HUDEP-2 (cell line): ENCODE data around the gene ANKRD33B.

Experiments used
- DNase-seq, 76 experiments: peaks; one replicate each; lab custom pipeline; 2025; ENCODE audit not compliant: unreplicated experiment in 76 of 76; lab: John Stamatoyannopoulos, UW

Gene ANKRD33B

DNA sequence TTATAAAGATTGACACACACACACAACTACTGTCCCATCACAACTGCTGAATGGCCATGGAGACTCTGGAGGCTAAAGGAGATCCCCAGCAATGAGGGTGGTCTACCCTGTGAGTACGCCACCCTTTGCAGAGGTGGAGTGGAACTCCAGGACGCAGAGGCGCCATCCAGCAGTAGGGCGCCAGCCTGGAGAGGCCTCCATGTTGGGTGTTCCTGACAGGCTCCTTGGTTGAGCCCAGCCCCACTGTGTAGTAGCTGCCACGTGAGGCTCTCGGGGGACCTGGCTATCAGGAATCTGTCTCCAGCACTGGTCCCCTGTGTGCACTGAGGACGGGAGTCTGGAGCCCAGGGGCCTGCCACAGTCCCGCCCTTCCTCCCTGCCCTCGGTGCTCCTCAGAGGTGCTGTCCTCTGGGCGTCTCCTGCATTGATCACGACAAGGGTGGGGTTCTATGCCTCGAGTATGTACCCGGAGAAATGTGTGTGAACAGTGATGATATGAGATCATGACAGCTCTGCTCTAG is 124.8 kb downstream of the ANKRD33B start:
- peak in 1 of 76 experiments; percentile 5 for DNase-seq

DNA sequence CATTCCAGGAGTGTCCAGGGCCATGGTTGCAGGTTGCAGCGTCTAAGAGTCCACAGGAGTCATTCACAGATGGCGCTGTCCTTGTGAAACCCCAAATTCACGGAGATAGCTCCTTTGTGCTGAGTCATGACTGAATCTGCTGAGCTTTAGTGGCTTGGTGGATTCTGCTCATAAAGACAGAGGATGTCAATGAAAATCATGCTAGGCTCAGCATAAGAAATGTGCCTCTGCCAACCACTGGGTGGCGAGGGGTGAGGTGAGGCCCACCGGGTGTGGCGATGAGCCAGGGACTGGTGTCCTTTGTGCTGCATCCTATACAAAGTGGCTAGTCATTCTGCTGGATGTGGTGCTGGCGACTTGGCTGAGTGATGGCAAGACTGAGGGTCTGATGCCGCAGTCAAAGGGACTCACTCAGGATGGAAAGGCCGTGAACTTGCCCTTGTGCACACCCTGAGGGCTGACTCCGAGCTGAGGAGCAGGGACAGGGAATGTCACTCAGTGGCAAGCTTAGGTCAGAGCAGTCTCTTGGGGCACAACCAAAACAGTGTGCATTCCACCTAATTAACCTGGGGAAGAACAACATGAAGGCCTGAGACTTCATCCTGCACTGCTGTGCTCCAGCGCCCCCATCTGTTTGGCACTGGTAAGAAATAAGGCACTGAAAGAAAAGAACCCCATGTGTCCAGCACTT is 125.7 kb downstream of the ANKRD33B start:
- DNase-seq, result peak in 55 of 76 experiments; percentile 2 to 60 (median 29)

DNA sequence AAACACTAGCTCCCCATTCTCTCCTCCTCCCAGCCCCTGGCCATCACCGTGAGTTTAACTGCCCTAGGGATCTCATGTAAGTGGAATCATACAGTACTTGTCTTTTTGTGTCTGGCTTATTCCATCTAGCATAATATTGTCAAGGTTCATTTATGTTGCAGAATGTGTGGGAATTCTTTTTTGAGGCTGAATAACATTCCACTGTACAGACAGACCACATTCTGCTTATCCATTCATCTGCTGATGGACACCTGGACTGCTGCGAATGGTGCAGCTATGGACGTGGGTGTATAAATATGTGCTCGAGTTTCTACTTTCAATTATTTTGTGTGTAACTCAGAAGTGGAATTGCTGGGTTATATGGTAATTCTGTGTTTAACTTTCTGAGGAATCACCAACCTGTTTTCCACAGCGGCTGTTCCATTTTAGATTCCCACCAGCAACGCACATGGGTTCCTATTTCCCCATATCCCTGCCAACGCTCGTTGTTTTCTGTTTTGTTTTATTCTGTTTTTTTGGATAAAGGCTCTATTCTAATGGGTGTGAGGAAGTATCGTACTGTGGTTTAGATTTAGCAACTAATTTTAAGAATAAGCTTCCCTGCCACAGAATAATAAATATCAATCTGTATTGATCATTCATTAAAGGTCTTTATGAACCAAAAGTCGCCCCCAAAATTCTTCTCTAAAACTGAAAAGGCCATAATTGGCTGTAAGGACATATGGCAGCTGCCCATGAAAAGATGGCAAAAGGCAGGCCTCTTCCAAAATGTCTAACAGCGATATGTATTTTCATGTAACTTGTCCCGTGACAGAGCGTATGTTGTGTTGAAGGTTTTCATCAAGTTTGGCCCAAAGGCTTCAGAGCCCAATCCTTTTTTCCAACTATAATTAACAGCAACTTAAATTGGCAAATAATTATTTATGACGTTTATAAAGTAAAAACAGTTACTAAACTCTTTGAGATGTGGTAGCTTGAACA is 126.9 kb downstream of the ANKRD33B start:
- DNase-seq, result no peak

DNA sequence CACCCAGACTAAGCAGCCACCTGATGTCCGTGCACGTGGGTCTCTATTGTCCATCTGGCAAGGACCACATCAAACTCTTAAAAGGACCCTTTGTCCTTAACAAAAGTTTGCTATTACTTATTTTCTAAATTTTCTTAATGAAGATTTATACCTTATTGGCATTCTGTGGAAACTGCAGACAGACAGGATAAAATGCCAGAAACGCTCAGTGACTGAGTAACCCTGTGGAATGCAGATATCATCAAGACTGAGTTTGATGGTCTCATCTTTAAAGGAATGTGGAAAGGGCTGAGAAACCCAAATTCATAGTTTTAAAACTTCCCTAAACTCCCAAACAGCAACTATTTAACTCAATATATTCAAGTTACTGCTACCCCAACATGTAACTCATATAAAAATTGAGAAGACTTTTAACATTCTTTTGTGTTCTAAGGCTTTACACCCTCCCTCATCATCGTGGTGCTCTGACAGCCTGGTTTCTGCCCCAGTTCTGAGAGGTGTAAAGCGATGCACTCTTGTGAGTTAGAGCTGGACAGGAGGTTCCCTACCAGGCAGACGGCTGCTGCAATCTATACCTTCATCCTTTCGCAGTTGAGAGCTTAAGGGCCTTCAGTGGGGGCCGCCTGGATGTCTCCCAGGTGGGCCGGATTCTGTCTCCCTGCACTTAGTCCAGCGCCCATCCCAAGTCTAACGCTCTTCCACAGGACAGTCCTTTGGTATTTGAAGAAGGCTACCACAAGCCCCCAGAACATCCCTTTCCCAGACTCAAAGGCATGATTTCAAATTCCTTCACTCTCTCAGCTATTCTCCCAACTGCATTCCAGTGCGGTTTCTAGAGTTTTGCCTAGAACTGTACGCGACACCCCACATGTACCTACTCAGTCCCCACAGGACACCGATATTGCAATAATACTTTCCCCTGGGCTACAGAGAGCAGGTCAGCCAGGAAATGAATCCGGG is 128.2 kb downstream of the ANKRD33B start:
- no peak for DNase-seq

GRCh38 chr5:10695055-10695649 is 131.3 kb downstream of the ANKRD33B start:
- peak in 42 of 76 experiments; percentile 1 to 49 (median 18) for DNase-seq

- no peak for DNase-seq
These were observed 132.1 kb downstream of the ANKRD33B start for GRCh38 chr5:10695759-10696543.

GRCh38 chr5:10699281-10699874 is 135.5 kb downstream of the ANKRD33B start:
- DNase-seq, result no peak

DNA sequence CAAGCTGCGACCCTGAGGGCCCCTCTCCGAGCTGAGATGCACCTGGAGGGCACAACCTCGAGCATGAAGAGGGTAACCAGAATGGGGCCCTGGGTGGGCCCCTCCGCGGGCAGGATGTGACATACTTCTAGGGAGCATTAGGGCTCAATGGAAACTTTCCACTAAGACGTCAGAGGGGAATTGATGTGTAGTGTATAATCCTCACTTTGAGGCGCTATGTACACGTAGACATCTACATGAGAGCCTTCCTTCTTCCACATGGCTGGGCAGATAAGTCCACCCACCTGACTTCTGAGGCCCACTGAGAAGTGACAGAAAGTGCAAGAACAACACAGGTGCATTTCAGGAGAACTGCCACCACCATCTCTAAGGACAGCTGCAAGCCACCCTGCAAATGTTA is 136.1 kb downstream of the ANKRD33B start:
- DNase-seq, result no peak

GRCh38 chr5:10700516-10700915 is 136.6 kb downstream of the ANKRD33B start:
- no peak for DNase-seq

GRCh38 chr5:10701567-10702039 is 137.7 kb downstream of the ANKRD33B start:
- DNase-seq, result peak in 15 of 76 experiments; percentile 2 to 46 (median 17)

GRCh38 chr5:10702040-10702629 is 138.3 kb downstream of the ANKRD33B start:
- peak in 1 of 76 experiments; percentile 5 for DNase-seq

GRCh38 chr5:10702911-10703491 is 139.1 kb downstream of the ANKRD33B start:
- peak in 17 of 76 experiments; percentile 2 to 50 (median 12) for DNase-seq

GRCh38 chr5:10703676-10704075 is 139.8 kb downstream of the ANKRD33B start:
- no peak for DNase-seq

- no peak for DNase-seq
These were observed 141.2 kb downstream of the ANKRD33B start for GRCh38 chr5:10704949-10705621.

GRCh38 chr5:10705747-10706146 is 141.9 kb downstream of the ANKRD33B start:
- DNase-seq, result no peak

DNA sequence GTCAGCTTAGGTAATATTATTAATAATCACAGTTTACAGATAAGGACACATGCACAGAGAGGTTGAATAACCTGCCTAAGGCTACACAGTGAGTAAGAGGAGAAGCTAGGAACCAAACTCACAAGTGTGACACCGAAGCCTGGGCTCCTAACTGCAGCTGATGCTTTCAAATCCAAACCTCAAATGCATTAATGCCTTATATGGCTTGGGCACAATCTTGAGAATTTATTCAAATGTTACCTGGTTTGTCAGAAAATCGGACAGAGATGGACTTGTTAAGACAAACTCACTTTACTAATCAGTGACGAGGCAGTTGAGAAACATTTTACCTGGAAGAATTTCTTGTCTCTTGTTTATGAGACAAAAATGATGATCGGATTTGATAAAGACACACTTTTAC is 142.5 kb downstream of the ANKRD33B start:
- no peak for DNase-seq
